H1 (cell line): ENCODE data around the gene POU2F2.

Experiments used
- KDM1A ChIP-seq: fragments of 200-600, 300-600 bp; sonication (generic); IDR thresholded peaks from 2 replicates; pipeline ENCODE4 v1.7.1; 2016; ENCODE audit warnings: mild to moderate bottlenecking, low read length, borderline replicate concordance
- TF ChIP-seq, protein P1 (sequence below): IDR thresholded peaks from 2 replicates; pipeline ENCODE4 v1.6.1; 2011; ENCODE audit warnings: low read depth, mild to moderate bottlenecking, low read length; ENCODE audit not compliant: insufficient read depth

DNA sequence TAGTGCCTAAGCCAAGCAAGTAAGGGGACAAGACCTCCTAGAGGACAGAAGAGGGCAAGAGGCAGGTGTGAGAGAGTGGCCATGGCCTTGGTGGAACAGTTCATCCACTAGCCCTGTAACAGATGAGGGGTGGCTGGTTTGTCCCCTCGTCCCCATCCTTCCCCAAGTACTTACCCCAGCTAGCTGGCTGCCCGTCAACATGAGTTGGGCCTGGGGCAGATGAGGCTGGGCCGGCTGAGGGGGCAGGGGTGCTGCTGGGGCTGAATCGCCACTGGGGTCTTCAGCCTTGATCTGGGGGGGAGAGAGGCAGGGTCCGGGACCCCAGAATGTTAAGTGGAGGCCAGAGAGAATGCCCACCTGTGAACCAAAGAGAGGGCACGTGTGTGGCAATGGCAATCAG is 15.2 kb downstream of the POU2F2 start:
- TF ChIP-seq KDM1A: no peak
- TF ChIP-seq, protein P1, sequence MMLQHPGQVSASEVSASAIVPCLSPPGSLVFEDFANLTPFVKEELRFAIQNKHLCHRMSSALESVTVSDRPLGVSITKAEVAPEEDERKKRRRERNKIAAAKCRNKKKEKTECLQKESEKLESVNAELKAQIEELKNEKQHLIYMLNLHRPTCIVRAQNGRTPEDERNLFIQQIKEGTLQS: no peak
